T-helper 1 cell treated with Interleukin-12 subunit alpha and Interleukin-12 subunit beta and Interleukin-4 antibody, amounts not matched to agents 30 μg/mL and 1 μg/mL, for 36 hours (primary cell): ENCODE data around the gene CD163L1.
"Not testable (repeated sequence)": the region's sequence is repeated elsewhere in the genome, so short reads cannot be mapped to it uniquely, and the experiment has no call there.

Source experiments
- H3K27ac Mint-ChIP-seq: one replicate; pipeline ENCODE4 v1.8.0; 2021; ENCODE audit warnings: mild to moderate bottlenecking, mixed read lengths
- H3K27me3 Mint-ChIP-seq: one replicate; pipeline ENCODE4 v1.8.0; 2021; ENCODE audit warnings: low read depth, mixed read lengths
- H3K36me3 Mint-ChIP-seq: one replicate; pipeline ENCODE4 v1.8.0; 2021; ENCODE audit warnings: low read depth, mixed read lengths
- H3K4me1 Mint-ChIP-seq: one replicate; pipeline ENCODE4 v1.8.0; 2021; ENCODE audit warnings: low read depth, mixed read lengths
- H3K4me3 Mint-ChIP-seq: one replicate; pipeline ENCODE4 v1.8.0; 2021; ENCODE audit warnings: mild to moderate bottlenecking, moderate library complexity, mixed read lengths
- H3K9me3 Mint-ChIP-seq: one replicate; pipeline ENCODE4 v1.8.0; 2021; ENCODE audit warnings: mixed read lengths

CD163L1 gene

DNA sequence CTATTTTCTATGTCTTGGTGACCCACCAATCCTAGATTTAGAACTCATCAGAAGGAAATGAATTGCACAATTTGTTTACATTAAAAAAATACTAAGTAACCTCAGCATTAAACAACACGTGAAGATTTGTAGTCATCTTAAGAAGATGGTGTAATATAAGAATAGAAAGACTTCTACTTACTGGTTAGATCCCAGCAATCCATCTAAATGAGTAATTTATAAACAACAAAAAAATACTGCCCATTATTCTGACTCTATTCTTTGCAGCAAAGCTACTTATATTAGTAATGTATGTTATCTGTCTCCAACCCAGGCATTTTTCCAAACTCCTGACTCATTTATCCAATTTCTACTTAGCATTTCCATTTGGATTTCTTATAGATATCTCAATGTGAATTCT lies 67.8 kb downstream of the CD163L1 start:
- Mint-ChIP-seq H3K27ac (no peak overlapping the region), H3K4me1 (no peaks in the 10 kb centered on the region), H3K4me3 (no peak overlapping the region), H3K27me3 (no peaks in the 10 kb centered on the region), H3K36me3 (no peaks in the 10 kb centered on the region), H3K9me3 (no peaks in the 10 kb centered on the region)

DNA sequence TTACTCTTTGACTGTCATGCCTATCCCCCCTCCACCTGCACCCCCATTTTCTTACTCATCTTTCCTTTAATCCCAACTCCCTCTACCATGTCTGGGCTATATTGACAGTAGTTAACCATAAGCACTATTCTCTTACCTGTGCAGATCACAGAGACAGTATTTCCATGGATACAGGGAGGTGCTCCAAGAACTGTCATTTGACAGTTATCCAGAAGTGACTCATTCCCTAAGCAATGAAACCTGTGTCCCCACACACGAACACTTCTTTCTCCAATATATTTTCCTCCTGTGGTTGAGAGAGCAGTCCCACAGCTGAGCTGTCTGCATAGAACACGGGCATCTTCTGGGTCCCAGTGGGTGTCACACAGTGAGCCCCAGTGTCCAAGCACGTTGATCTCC lies 68.8 kb downstream of the CD163L1 start:
- no peaks in the 10 kb centered on the region for H3K9me3 Mint-ChIP-seq
- no peak overlapping the region for H3K27ac Mint-ChIP-seq
- no peaks in the 10 kb centered on the region for H3K4me1 Mint-ChIP-seq
- no peak overlapping the region for H3K4me3 Mint-ChIP-seq
- H3K36me3 Mint-ChIP-seq: no peaks in the 10 kb centered on the region
- H3K27me3 Mint-ChIP-seq: no peaks in the 10 kb centered on the region

GRCh38 chr12:7374423-7375144 lies 69.4 kb downstream of the CD163L1 start:
- H3K27me3 Mint-ChIP-seq: peaks cover 3% of the 10 kb centered on the region
- H3K4me1 Mint-ChIP-seq: no peaks in the 10 kb centered on the region
- no peaks in the 10 kb centered on the region for H3K9me3 Mint-ChIP-seq
- H3K27ac Mint-ChIP-seq: no peak overlapping the region
- no peak overlapping the region for H3K4me3 Mint-ChIP-seq
- no peaks in the 10 kb centered on the region for H3K36me3 Mint-ChIP-seq

DNA sequence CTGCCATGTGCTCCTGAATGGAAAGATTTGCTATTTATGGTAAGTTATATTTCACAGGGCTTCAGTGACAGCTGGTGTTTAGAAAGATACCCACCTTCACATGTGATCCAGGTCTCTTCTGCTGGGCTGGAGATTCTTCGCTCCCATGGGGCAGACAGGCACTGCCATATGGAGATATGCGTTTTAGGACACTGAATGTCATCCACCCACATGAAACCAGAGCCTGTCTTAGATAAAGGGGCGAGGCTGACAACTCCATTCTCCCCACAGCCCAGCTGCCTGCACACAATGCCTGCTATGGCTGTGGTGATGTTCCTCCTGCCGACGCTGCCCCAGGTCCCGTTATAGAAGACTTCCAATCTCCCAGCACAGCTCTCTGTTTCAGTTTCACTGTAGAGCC lies 70.7 kb downstream of the CD163L1 start:
- no peaks in the 10 kb centered on the region for H3K9me3 Mint-ChIP-seq
- H3K36me3 Mint-ChIP-seq: no peaks in the 10 kb centered on the region
- H3K4me3 Mint-ChIP-seq: no peak overlapping the region
- peaks cover 3% of the 10 kb centered on the region for H3K27me3 Mint-ChIP-seq
- H3K27ac Mint-ChIP-seq: no peak overlapping the region
- no peaks in the 10 kb centered on the region for H3K4me1 Mint-ChIP-seq

DNA sequence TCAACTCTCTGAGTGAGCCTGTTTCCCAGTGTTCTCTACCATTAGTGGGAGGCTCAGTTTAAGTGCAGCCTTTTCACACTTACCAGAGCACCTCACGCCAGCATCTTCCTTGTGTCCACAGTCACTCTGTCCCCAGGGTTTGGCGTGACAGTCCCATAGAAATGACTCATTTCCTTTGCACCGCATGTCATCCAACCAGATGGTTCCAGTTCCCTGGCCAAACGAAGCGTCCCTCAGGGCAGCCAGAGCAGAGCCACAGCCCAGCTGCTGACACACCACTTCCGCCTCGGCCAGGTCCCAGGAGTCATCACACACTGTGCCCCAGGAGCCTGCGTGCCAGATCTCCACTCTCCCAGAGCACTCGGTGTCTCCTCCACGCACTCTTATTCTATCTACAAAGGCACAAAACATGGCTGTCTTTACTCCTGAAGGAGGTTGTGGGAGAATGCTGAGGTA lies 74.7 kb downstream of the CD163L1 start:
- H3K9me3 Mint-ChIP-seq: no peaks in the 10 kb centered on the region
- H3K4me1 Mint-ChIP-seq: no peaks in the 10 kb centered on the region
- peaks cover 3% of the 10 kb centered on the region for H3K27me3 Mint-ChIP-seq
- H3K27ac Mint-ChIP-seq: no peak overlapping the region
- no peak overlapping the region for H3K4me3 Mint-ChIP-seq
- H3K36me3 Mint-ChIP-seq: no peaks in the 10 kb centered on the region

- no peak overlapping the region for H3K27ac Mint-ChIP-seq
- no peaks in the 10 kb centered on the region for H3K4me1 Mint-ChIP-seq
- H3K4me3 Mint-ChIP-seq: no peak overlapping the region
- no peaks in the 10 kb centered on the region for H3K9me3 Mint-ChIP-seq
- no peaks in the 10 kb centered on the region for H3K36me3 Mint-ChIP-seq
- H3K27me3 Mint-ChIP-seq: peaks cover 11% of the 10 kb centered on the region
These were observed 81.2 kb downstream of the CD163L1 start for GRCh38 chr12:7362734-7363133.

GRCh38 chr12:7361265-7361664 lies 82.7 kb downstream of the CD163L1 start:
- no peaks in the 10 kb centered on the region for H3K9me3 Mint-ChIP-seq
- H3K27me3 Mint-ChIP-seq: peaks cover 11% of the 10 kb centered on the region
- H3K36me3 Mint-ChIP-seq: no peaks in the 10 kb centered on the region
- no peaks in the 10 kb centered on the region for H3K4me1 Mint-ChIP-seq
- no peak overlapping the region for H3K27ac Mint-ChIP-seq
- H3K4me3 Mint-ChIP-seq: no peak overlapping the region

- H3K4me1 Mint-ChIP-seq: peaks cover 6% of the 10 kb centered on the region
- H3K9me3 Mint-ChIP-seq: no peaks in the 10 kb centered on the region
- H3K27ac Mint-ChIP-seq: no peak overlapping the region
- H3K27me3 Mint-ChIP-seq: peaks cover 30% of the 10 kb centered on the region
- no peaks in the 10 kb centered on the region for H3K36me3 Mint-ChIP-seq
- no peak overlapping the region for H3K4me3 Mint-ChIP-seq
These were observed 89.4 kb downstream of the CD163L1 start for GRCh38 chr12:7354529-7354928.

- Mint-ChIP-seq H3K27ac (no peak overlapping the region), H3K9me3 (no peaks in the 10 kb centered on the region), H3K4me3 (no peak overlapping the region), H3K4me1 (peaks cover 6% of the 10 kb centered on the region), H3K36me3 (no peaks in the 10 kb centered on the region), H3K27me3 (peaks cover 30% of the 10 kb centered on the region)
These were observed 91.3 kb downstream of the CD163L1 start for GRCh38 chr12:7352661-7353060.

DNA sequence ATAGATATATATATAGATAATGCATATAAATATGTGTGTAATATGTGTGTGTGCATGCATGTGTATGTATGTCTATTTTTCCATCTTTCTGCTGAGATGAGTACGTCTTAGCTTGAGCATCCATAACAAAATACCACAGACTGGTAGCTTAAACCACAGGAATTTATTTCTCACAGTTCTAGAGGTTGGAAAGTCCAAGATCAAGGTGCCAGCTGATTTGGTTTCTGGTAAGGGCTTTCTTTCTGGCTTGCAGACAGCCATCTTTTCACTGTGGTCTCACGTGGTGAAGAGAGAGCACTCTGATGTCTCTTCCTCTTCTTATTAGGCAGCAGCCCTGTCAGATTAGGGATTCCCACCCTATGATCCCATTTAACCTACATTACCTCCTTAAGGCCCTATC lies 92.8 kb downstream of the CD163L1 start:
- Mint-ChIP-seq H3K36me3 (no peaks in the 10 kb centered on the region), H3K27me3 (peaks cover 30% of the 10 kb centered on the region), H3K4me1 (peaks cover 14% of the 10 kb centered on the region), H3K9me3 (peaks cover 3% of the 10 kb centered on the region), H3K27ac (no peak overlapping the region), H3K4me3 (no peak overlapping the region)

GRCh38 chr12:7349418-7349817 lies 94.5 kb downstream of the CD163L1 start:
- H3K4me3 Mint-ChIP-seq: no peak overlapping the region
- H3K36me3 Mint-ChIP-seq: no peaks in the 10 kb centered on the region
- peaks cover 14% of the 10 kb centered on the region for H3K4me1 Mint-ChIP-seq
- peaks cover 8% of the 10 kb centered on the region for H3K9me3 Mint-ChIP-seq
- H3K27ac Mint-ChIP-seq: no peak overlapping the region
- H3K27me3 Mint-ChIP-seq: peaks cover 24% of the 10 kb centered on the region

GRCh38 chr12:7346551-7347225 lies 97.3 kb downstream of the CD163L1 start:
- peaks cover 14% of the 10 kb centered on the region for H3K4me1 Mint-ChIP-seq
- H3K36me3 Mint-ChIP-seq: no peaks in the 10 kb centered on the region
- peak overlapping the region; percentile 8 for H3K4me3 Mint-ChIP-seq
- peaks cover 7% of the 10 kb centered on the region for H3K27me3 Mint-ChIP-seq
- H3K27ac Mint-ChIP-seq: peak overlapping the region; percentile 56
- H3K9me3 Mint-ChIP-seq: peaks cover 22% of the 10 kb centered on the region

DNA sequence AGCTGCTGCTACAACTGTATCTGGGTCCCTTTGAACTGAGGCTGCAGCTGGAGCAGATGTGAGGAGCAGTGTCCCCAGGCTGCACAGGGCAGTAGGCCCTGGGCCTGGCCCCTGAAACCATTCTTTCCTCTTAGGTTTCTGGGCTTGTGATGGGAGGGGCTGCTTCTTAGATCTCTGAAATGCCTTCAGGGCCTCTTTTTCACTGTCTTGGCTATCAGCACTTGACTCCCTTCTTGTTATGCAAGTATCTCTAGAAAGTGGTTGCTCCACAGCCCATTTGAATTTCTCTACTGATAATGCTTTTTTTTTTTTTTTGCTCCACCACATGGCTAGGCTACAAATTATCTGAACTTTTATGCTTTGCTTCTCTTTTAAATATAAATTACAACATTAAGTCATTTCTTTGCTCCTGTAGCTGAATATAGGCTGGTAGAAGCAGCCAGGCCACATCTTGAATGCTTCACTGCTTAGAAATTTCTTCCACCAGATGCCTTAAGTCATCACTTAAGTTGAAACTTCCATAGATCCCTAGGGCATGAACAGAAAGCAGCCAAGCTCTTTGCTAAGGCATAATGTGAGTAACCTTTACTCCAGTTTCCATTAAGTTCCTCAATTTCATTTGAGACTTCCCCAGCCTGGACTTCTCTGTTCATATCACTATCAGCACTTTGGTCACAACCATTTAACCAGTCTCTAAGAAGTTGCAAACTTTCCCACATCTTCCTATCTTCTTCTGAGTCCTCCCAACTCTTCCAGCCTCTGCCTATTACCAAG lies 98.9 kb downstream of the CD163L1 start:
- Mint-ChIP-seq H3K36me3 (no peaks in the 10 kb centered on the region), H3K27me3 (no peaks in the 10 kb centered on the region), H3K9me3 (peaks cover 22% of the 10 kb centered on the region), H3K27ac (no peak overlapping the region), H3K4me3 (no peak overlapping the region), H3K4me1 (peaks cover 9% of the 10 kb centered on the region)

- Mint-ChIP-seq H3K27me3 (no peaks in the 10 kb centered on the region), H3K4me3 (no peak overlapping the region), H3K9me3 (peaks cover 13% of the 10 kb centered on the region), H3K4me1 (peaks cover 3% of the 10 kb centered on the region), H3K27ac (no peak overlapping the region), H3K36me3 (no peaks in the 10 kb centered on the region)
These were observed 104.3 kb downstream of the CD163L1 start for GRCh38 chr12:7339675-7340074.

DNA sequence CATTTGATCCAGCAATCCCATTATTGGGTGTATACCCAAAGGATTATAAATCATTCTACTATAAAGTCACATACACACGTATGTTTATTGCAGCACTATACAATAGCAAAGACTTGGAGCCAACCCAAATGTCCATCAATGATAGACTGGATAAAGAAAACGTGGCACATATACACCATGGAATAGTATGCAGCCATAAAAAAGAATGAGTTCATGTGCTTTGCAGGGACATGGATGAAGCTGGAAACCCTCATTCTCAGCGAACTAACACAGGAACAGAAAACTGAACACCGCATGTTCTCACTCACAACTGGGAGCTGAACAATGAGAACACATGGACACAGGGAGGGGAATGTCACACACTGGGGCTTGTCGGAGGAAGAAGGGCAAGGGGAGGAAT lies 106.2 kb downstream of the CD163L1 start:
- H3K36me3 Mint-ChIP-seq, H3K27ac Mint-ChIP-seq, H3K4me3 Mint-ChIP-seq, H3K27me3 Mint-ChIP-seq, H3K4me1 Mint-ChIP-seq, H3K9me3 Mint-ChIP-seq: not testable (repeated sequence)
